Pancreas (tissue), 10 donors: ENCODE measurements around the gene HPN. TPM values are rescaled to one million over a fixed set of nuclear protein-coding genes. Genes with fewer than 3 reads are reported as not detected.

Experiments used
- ATAC-seq, 4 donors: fragments of 200-7000 bp; cut with Tn5 transposase; one replicate each; pipeline versions ENCODE4 v1.8.0 to v1.9.1; 2020; ENCODE audit warnings: mild to moderate bottlenecking in 4 of 4, moderate library complexity in 4 of 4
- DNase-seq, 6 donors: peaks; one replicate each; pipeline ENCODE4 v3.0.0-alpha.2; 2020
- FAIRE-seq: peaks from 2 replicates; lab custom pipeline; 2012; peaks lifted over from hg19 to GRCh38; lab: Jason Lieb, UNC
- H3K27ac ChIP-seq, 4 donors: fragments of 200-600 bp; sonication (generic); 1 replicate in 3 of 4; 2 replicates in 1 of 4; pipeline versions ENCODE4 v1.5.0 to v1.8.0; 2020
- H3K27me3 ChIP-seq, 4 donors: fragments of 200-600 bp; one replicate each; pipeline ENCODE4 v1.8.0; 2021
- H3K36me3 ChIP-seq, 3 donors: fragments of 200-600 bp; sonication (generic) in 1 of 3; one replicate each; pipeline versions ENCODE4 v1.5.0 to v1.8.0; 2020 to 2021
- H3K4me1 ChIP-seq, 3 donors: fragments of 200-600 bp; one replicate each; pipeline ENCODE4 v1.8.0; 2021
- H3K4me3 ChIP-seq, 4 donors: fragments of 200-600 bp; sonication (generic) in 2 of 4; one replicate each; pipeline versions ENCODE4 v1.5.0 to v1.8.0; 2020 to 2021
- H3K9me3 ChIP-seq, 4 donors: fragments of 200-600 bp; one replicate each; pipeline ENCODE4 v1.8.0; 2021
- WGBS, 2 donors: extraction: QIAGEN DNeasy Blood & Tissue Kit; methylation state at CpG; one replicate each; pipeline ENCODE4 v1.1.7; 2013; 5-methylcytosine and 5-hydroxymethylcytosine counted together
- intact Hi-C, 3 donors: fragments of 100-400 bp; cut with DNase I; formaldehyde crosslinking; loops; one replicate each; pipeline versions ENCODE4 v1.11.1 to v1.14.2; 2022
- polyA plus RNA-seq, 2 donors: library from polyadenylated mRNA; stranded (reverse); fragments of 200-250 nt; gene quantifications; one replicate each; pipeline ENCODE4 v1.2.3, GENCODE V29; 2013
- total RNA-seq, 6 donors: library from RNA; stranded (reverse); fragmentation: NEBNext Ultra II Directional in 4 of 6; extraction: Animal tissue kit (Norgen Biotek cat#: 25700) in 4 of 6; gene quantifications; one replicate each; pipeline versions ENCODE4 v1.2.1 to v1.2.4, GENCODE V29; 2021 to 2023
- TF ChIP-seq, protein P1 (sequence below), 4 donors: fragments of 200-600 bp; sonication (generic) in 3 of 4; IDR thresholded peaks; one replicate each; pipeline versions ENCODE4 v1.5.0 to v1.8.0; 2021; ENCODE audit warnings: antibody characterized with exemption in 4 of 4
- donor health status: healthy with polysubstance abuse.
- donor health status: DM: no; HTN: no; CAD: no; lungs with moderate emphysema.
- donor health status: DM: no; HTN: no; CAD: no.
- donor health status: control.
- donor health status: control.
- donor health status: Bipolar disorder and iron deficiency.
- donor health status: DM: yes; HTN: yes; CAD: no.
- donor health status: DM: no; HTN: no; CAD: no.
- donor health status: DM: no; HTN: no; CAD: no.
- donor health status: DM: yes; HTN: yes; CAD: no.

The HPN gene
- total and polyA plus RNA-seq, 8 donors: 93.0 to 238 (median 124) TPM

DNA sequence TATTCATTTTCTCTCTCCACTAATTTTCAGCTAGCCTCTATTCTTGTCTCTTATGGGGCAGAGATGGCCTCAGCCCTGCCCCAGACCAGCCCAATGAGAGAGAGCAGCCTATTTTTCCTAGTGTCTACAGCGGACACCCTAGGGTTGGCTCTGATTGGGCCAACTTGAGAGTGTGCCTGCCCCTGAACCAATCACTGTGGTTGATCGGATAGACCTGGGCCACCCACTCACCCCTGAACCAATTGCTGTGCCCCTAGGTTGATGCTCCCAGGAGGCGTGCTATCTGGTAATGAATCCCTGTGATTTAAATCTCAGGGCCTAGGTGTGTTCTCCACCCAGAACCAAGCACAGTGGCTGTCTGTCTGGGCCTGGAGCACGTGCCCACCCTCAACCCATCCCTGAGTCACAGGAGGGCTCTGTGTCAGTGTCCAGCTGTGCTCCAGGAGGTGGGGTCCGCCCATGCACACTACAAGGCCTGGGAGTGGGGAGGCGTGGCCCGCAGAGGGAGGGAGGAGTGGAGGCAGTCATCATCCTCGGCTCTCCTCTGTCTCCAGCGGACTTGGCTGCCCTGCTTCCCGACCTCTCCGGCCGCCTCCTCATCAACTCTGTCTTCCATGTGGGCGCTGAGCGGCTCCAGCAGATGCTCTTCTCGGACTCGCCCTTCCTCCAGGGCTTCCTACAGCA lies 26.1 kb upstream of the HPN start:
- Histone ChIP-seq H3K27ac (no peak overlapping the region), H3K27me3 (no peaks in the 10 kb centered on the region), H3K36me3 (peaks cover 3 to 26% (median 21%) of the 10 kb centered on the region in 3 donors), H3K4me3 (no peak overlapping the region), H3K4me1 (peaks cover 0 to 10% (median 4%) of the 10 kb centered on the region in 3 donors), H3K9me3 (no peaks in the 10 kb centered on the region)
- peak in 2 of 4 donors; percentile 4 to 17 for ATAC-seq
- 89 to 90% methylated on average over 16 of the region's 16 CpGs for WGBS, 2 donors
- TF ChIP-seq, protein P1, sequence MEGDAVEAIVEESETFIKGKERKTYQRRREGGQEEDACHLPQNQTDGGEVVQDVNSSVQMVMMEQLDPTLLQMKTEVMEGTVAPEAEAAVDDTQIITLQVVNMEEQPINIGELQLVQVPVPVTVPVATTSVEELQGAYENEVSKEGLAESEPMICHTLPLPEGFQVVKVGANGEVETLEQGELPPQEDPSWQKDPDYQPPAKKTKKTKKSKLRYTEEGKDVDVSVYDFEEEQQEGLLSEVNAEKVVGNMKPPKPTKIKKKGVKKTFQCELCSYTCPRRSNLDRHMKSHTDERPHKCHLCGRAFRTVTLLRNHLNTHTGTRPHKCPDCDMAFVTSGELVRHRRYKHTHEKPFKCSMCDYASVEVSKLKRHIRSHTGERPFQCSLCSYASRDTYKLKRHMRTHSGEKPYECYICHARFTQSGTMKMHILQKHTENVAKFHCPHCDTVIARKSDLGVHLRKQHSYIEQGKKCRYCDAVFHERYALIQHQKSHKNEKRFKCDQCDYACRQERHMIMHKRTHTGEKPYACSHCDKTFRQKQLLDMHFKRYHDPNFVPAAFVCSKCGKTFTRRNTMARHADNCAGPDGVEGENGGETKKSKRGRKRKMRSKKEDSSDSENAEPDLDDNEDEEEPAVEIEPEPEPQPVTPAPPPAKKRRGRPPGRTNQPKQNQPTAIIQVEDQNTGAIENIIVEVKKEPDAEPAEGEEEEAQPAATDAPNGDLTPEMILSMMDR (IDR thresholded peaks at IDR 0.05): no peak
- intact Hi-C loops: loop anchor here in 2 of 3 donors (2.0 to 10.0 kb wide), 2 partner anchors 45 to 51 kb away; partner anchors contain the start of gene ZNF792 (in 1 of the 2)
- FAIRE-seq: no peak
- peak in 1 of 6 donors; percentile 20 for DNase-seq

DNA sequence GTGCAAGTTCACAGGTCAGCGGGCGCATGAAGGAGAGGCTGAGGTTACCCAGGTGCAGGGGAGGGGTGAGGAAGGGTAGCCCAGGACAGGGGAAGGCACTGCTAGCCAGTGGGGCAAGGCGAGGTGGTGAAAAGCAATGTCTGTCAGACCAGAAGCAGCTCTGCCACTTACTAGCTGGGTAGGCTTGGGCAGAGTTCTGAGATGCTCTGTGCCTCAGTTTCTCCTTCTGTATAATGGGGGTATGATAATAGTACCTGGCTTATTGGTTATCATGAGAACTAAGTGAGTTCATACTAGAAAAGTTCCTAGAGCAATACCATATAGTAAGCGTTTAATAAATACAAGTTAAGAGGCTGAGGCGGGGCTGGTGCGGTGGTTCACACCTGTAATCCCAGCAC lies 25.6 kb upstream of the HPN start:
- no peak for DNase-seq
- TF ChIP-seq, protein P1 (IDR thresholded peaks at IDR 0.05): no peak
- Histone ChIP-seq H3K27me3 (no peaks in the 10 kb centered on the region), H3K36me3 (peaks cover 3 to 22% (median 16%) of the 10 kb centered on the region in 3 donors), H3K9me3 (no peaks in the 10 kb centered on the region), H3K4me3 (no peak overlapping the region), H3K4me1 (peaks cover 0 to 10% (median 4%) of the 10 kb centered on the region in 3 donors), H3K27ac (no peak overlapping the region)
- 89 to 95% methylated on average over 6 of the region's 6 CpGs for WGBS, 2 donors
- intact Hi-C loops: loop anchor here in 2 of 3 donors (2.0 to 10.0 kb wide), 2 partner anchors 45 to 51 kb away; partner anchors contain the start of gene ZNF792 (in 1 of the 2)
- no peak for FAIRE-seq
- no peak for ATAC-seq

DNA sequence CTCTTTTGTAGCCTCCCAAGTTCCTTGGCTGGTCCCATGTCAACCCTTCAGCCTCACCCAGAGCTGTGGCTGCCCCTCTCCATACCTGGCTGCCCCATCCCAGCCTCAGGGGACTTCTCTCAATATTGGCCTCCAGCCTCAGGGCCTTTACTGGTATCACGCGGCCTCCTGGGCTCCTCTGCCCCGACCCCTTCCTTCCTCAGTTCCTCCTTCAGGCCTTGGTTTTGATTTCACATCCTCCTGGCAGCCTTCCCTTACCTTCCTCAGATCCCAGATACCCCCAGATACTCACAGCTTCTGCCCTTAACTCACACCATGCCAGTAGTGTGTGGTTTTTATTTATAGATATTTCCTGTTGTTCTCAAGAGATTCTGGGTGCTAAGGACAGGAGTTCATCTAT lies 24.0 kb upstream of the HPN start:
- H3K36me3 ChIP-seq: peaks cover 3 to 27% (median 26%) of the 10 kb centered on the region in 3 donors
- ATAC-seq (peak in 1 of 4 donors; percentile 6), FAIRE-seq (no peak), DNase-seq (no peak)
- H3K4me1 ChIP-seq: peaks cover 0 to 4% (median 4%) of the 10 kb centered on the region in 3 donors
- intact Hi-C loops: loop anchor here in 1 of 3 donors (10.0 kb wide), 1 partner anchor 53 kb away; the partner anchor contains the start of gene ZNF792
- no peak overlapping the region for H3K4me3 ChIP-seq
- WGBS, 2 donors: 92 to 93% methylated on average over 3 of the region's 3 CpGs
- H3K27ac ChIP-seq: no peak overlapping the region
- TF ChIP-seq, protein P1 (IDR thresholded peaks at IDR 0.05): no peak
- no peaks in the 10 kb centered on the region for H3K9me3 ChIP-seq
- no peaks in the 10 kb centered on the region for H3K27me3 ChIP-seq

DNA sequence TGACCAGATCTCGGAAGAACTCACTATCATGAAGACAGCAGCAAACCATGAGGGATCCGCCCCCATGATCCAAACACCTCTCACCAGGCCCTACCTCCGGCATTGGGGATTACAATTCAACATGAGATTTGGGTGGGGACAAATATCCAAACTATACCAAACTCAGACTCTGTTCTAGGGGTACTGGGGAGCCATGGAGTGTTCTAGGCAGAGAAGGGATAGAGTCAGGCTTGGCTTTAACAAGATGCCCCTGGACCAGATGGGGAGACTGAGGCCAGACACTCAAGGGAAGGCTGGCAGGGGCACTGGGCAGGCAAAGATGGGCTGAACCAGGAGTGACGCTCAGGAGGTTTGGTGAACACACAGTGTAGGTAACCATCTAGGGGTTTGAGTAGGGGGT lies 23.1 kb upstream of the HPN start:
- TF ChIP-seq, protein P1 (IDR thresholded peaks at IDR 0.05): no peak
- intact Hi-C loops: loop anchor here in 1 of 3 donors (10.0 kb wide), 1 partner anchor 54 kb away; the partner anchor contains the start of gene ZNF792
- FAIRE-seq: no peak

More for the DNA sequence above, 23.1 kb upstream of the HPN start:
- H3K36me3 ChIP-seq: peaks cover 3 to 34% (median 32%) of the 10 kb centered on the region in 3 donors
- ATAC-seq (no peak), DNase-seq (no peak)
- H3K4me3 ChIP-seq: no peak overlapping the region
- H3K27ac ChIP-seq: no peak overlapping the region
- no peaks in the 10 kb centered on the region for H3K9me3 ChIP-seq
- H3K27me3 ChIP-seq: no peaks in the 10 kb centered on the region
- WGBS, 2 donors: 97% methylated on average over 4 of the region's 4 CpGs
- no peaks in the 10 kb centered on the region for H3K4me1 ChIP-seq
